Stimulated activated CD4-positive, alpha-beta T cell treated with anti-CD3 and anti-CD28 coated beads, Interleukin-1b, Interleukin-23, amount 100 ng/mL, for 1 hour (primary cell): ENCODE data around the gene ATP10A.
"Not testable (repeated sequence)": the region's sequence is repeated elsewhere in the genome, so short reads cannot be mapped to it uniquely, and the experiment has no call there.

Source experiments
- DNase-seq, 2 donors: peaks; one replicate each; pipeline ENCODE4 v3.0.0-alpha.2; 2020; ENCODE audit warnings: low read depth in 2 of 2

Gene ATP10A

DNA sequence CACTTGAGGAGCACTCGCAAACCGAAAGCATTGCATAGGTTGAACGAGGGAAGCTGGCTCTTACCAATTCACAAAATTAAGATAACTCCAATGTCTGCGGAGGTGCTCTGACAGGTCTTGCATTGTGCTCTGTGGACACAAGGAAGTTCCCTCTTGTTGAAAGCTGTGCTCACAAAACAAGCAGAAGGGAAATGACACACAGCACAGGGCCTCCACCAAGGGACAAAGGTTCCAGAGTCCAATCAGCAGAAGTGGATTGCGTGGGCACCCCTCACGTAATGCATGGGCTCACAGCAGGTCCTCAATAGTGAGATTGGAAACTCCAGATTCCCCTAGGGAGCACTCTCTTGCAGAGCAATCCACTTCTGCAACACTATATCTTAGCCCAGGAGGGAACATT is 89.9 kb downstream of the ATP10A start:
- no peak for DNase-seq

DNA sequence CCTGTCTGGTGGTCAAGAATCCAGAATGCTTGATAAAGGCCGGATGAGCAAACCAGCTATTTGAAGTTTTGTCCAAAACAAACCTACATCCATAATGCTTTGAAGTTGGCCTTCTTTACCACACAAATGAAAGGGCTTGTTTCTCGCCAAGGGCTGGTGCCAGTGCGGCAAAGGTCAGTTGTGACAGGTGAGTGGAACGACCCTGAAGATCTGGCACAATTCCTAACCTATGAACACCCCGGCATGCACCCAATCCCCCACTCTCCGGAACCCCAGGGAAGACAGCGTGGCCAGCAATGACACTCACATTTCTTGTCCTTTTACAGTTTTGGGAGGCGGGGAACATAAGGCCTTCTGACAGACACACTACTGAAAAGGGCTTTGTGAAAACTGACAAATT is 90.6 kb downstream of the ATP10A start:
- no peak for DNase-seq

DNA sequence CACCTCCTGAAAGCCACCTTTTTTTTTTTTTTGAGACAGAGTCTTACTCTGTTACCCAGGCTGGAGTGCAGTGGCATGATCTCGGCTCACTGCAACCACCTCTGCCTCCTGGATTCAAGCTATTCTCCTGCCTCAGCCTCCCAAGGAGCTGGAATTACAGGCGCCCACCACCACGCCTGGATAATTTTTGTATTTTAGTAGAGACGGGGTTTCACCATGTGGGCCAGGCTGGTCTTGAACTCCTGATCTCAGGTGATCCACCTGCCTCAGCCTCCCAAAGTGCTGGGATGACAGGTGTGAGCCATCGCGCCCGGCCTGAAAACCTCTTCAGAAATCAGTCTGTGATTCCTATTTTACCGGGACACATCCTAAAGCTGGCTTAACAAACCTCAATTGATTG is 91.4 kb downstream of the ATP10A start:
- not testable (repeated sequence) for DNase-seq

DNA sequence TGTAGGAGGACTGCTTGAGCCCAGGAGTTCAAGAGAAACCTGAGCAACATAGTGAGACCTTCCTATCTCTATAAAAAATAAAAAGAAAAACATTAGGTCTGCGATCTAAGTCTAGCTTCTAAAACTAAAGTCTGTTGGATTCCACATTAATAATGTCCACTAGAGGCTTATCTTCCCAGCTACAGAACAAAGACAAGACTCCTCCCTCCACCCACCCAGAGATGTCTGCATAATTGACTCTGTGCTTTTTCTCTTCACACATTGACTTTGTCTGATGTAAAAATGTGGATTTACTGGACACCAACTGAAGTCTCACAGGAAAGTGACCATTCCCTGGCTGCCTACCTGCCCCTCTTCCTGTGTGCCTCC is 91.8 kb downstream of the ATP10A start:
- no peak for DNase-seq

DNA sequence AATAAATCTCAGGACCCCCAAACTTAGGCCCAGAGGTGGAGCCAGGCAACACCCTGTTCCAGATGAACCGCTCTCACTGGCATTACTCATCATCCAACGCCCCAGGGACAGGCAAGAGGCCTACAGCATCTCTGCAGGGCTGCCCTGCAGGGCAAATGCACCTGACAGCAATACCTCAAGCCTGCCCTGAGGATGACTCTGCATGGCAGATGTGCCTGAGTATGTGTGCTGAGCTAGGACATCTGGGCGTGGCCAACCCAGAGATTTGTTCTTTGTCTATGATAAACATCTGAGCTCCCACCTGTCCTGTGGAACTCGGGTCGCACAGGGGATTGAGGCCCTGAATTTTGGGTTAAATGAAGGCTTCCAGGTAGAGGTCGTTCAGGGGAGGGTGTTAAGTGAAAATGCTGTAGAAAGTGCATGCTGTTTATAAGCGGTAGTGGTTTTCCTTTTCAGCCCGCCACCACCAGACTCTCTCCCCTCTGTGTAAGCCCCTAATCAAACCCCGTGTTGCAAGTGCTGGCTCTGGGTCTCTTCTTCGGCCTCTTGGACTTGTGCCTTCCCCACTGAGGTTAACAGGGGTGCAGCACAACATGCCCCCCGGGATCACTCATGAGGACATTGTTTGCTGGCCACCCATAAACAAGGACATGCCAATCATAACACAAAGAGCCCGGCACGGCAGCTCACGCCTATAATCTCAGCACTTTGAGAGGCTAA is 92.3 kb downstream of the ATP10A start:
- no peak for DNase-seq

DNA sequence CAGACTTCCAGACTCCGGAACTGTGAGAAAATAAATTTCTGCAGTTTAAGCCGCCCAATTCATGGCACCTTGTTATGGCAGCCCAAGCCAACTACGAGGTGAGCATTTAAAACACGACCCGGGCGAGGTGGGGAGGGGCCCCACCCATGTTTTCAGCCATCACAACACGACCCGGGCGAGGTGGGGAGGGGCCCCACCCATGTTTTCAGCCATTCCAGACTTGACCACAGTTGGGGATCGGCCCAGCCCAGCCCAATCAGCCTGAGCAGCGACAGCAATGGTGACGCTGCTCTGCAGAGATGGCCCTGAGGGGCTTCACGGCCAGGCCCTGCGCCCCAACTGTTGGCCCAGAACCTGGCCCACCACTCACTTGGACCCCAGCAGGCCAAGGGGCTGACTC is 93.1 kb downstream of the ATP10A start:
- DNase-seq: no peak

DNA sequence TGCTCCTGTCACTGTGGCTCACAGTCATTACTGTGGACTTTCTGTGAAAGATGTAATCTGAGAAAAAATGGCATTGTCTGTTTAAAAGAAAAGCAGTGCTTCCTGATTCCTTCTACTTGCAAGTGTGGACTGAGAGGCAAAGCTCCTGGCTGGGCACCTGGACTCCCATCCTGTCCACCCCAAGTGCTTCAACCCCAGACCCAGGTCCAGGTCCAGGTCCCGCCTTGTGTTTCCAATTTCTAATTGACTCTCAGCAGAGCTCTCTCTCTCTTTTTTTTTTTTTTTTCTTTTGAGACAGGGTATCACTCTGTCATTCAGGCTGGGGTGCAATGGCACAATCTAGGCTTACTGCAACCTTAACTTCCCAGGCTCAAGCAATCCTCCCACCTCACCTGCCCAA is 94.9 kb downstream of the ATP10A start:
- no peak for DNase-seq

DNA sequence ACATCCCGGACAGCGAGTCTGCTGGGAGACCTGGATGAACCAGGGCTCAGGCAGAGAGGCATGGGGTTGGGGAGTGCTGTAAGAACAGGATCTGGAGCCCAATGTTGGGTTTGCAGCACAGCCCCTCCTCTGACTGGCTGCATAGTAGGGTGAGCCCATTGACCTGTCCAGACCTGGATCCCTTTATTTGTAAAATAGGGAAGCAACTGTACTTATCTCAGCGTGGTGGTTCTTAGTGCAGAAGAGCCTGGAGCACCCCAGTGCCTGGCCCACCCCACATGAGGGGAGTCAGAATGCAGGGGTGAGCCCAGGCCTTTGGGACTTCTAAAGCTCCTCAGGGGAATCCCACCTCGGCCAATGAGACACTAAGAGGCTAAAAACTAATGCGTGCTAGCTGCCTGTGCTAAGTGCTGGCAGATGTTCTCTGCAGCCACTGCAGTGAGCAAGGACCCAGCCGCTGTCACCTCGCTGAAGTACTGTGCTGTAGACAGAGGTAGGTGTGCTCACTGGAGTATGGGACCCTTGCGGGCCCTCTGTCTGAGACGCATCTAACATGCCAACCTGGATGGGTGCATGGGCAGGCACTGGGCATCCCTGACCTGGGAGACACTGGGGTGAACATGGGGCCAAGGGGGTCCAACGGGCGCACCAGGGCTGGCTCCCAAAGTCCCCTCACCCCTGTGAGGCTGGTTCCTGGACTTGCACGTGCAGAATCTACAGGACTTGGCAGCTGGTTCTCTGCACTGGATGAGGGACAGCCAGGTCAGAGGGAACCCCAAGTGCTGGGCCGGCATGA is 95.6 kb downstream of the ATP10A start:
- DNase-seq: no peak

DNA sequence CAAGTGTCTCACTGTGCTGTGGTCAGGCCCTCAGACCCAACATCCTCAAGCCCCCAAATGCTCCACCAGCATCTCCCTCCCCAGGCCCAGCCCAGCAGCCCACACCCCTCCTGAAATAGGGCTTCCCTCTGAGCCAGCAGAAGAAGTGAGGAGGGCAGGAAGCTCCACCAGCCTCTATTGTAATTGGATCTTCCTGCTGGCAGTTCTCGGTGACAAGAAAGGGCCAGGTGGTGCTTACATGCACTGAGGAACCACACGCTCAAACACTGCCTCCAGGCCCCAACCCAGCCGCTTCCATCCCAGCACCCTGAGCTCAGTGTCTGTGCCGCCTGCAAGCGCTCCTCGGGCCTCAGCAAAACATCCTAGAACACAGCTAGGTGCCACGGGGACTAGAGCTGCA is 96.7 kb downstream of the ATP10A start:
- no peak for DNase-seq

DNA sequence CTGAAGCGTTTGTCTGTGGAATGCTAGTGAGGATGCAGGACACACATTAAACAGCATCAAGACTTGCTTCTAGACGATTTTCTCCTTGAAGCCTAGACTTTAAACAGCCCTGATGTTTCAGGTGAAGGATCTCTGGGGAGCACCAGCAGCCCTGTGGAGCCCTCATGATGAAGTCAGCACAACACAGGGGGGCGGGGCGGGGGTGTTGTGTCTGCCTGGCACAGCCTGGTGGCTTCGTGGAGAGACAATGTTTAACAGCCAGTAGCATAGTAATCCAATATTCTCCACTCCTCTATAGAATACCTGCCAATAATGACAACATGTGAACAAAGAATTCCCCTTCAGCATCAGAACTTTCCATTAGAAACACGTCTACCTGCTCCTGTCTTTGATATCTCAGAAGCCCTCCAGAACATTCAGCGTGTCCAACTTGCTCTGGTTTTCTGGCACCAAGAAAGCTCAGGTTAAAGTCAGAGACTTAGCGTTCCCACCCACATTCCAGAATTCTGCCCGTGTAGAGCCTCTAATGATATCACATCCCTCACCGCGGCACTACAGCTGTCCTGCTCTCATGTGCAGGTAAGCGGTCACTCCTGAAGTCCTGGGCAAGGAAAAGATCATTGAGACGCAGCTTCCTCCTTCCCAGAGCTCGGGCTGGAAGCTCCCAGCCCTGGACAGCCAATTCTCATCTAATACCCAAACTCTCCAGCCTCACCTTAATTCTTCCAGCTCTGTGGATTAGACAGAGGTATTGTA is 98.0 kb downstream of the ATP10A start:
- DNase-seq: no peak

DNA sequence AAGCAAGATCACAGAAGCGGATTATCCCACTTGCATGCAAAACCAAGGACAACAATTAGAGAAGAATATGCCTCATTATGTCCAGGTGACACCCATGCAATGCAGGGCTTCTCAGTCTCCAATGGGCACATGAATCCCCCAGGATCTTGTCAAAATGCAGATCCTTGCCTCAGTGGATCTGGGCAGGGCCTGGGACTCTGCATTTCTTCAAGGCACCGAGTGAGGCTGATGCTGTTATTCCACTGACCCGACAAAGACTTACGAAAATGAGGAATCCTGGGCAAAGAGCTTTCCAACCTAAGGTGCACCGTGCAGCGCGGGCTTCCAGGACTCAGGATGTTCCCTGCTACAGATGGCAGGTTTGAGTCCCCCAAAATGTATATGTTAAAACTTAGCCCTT is 99.2 kb downstream of the ATP10A start:
- no peak for DNase-seq

DNA sequence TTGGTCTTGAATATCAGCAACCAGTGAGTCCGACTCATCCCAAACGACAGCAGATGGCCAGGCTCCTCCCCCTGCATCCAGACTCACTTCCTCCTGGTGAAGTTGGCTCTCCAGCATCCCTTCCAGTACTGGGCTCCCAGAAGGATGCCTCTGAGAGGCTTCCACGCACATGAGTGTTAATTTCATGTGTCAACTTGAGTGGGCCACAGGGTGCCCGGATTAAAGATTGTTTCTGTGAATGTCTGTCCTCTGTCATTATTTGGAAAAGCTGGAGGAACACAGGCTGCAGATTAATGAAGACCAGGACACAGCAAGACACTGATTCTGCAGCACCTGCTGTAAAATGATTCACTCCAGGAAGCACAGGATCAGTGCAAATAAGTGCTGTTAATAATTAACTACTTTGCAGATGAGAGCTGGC is 99.8 kb downstream of the ATP10A start:
- no peak for DNase-seq

DNA sequence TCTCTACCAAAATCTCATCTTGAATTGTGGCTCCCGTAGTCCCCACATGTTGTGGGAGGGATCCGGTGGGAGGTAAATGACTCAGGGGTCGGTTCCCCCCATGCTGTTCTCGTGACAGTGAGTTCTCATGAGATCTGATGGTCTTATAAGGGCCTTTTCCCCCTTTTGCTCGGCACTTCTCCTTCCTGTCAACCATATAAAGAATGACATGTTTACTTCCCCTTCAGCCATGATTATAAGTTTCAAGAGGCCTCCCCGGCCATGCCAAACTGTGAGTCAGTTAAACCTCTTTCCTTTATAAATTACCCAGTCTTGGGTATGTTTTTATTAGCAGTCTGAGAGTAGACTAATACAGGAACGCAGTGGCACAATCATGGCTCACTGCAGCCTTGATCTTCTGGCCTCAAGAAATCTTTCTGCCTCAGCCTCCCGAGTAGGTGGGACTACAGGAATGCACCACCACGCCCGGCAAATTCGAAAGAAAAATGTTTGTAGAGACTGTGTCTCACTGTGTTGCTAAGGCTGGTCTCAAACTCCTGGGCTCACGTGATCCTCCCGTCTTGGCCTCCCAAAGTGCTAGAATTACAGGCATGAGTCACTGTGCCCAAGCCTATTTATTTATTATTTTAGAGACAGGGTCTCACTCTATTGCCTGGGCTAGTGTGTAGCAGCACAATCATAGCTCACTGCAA is 101.0 kb downstream of the ATP10A start:
- DNase-seq: no peak

DNA sequence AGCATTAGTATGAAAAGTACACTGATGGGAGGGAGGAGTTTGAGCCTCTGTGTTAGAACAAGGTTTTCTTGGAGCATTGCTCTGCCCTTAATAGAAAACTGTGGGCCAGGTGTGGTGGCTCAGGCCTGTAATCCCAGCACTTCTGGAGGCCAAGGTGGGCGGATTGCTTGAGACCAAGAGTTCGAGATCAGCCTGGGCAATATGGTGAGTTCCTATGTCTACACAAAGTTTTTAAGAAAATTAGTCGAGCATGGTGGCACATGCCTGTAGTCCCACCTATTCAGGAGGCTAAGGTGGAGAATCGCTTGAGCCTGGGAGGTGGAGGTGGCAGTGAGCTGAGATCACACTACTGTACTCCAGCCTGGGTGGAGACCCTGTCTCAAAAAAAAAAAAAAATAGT is 103.7 kb downstream of the ATP10A start:
- DNase-seq: no peak

DNA sequence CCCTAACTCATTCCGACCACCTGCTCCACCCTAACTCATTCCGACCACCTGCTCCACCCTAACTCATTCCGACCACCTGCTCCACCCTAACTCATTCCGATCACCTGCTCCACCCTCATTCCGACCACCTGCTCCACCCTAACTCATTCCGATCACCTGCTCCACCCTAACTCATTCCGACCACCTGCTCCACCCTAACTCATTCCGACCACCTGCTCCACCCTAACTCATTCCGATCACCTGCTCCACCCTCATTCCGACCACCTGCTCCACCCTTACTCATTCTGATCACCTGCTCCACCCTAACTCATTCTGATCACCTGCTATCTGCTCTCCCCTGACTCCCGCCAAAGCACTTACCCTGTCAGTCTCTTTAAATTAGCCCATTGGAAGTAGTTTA is 104.5 kb downstream of the ATP10A start:
- not testable (repeated sequence) for DNase-seq

DNA sequence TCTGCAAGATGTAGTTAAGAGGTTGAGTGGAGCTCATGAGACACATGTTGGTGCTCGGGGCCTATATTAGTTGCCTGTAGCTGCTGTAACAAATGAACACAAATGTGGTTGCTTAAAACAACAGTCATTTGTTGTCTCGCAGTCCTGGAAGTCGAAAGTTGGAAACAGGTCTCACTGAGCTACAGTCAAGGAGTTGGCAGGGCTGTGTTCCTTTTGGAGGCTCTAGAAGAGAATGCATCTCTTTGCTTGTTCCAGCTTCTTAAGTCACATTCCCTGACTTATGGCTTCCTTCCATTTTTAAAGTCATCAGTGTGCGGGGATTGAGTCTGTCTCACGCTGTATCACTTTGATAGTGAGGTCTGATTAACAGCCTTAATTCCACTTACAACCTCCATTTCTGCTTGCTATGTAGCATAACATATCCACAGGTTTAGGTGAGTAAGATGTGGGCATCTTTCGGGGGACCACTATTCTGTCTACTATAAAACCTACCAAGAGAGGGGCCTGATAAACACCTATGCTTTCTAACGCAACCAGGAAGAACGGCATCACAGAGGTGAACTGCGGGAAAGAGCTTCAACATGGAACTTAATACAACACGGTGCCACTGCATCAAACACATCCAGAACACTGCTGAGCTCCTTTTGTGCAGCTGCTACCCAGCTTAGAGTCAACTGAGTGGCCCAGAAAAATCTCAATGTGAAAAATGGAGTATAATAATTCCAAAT is 119.4 kb downstream of the ATP10A start:
- no peak for DNase-seq

DNA sequence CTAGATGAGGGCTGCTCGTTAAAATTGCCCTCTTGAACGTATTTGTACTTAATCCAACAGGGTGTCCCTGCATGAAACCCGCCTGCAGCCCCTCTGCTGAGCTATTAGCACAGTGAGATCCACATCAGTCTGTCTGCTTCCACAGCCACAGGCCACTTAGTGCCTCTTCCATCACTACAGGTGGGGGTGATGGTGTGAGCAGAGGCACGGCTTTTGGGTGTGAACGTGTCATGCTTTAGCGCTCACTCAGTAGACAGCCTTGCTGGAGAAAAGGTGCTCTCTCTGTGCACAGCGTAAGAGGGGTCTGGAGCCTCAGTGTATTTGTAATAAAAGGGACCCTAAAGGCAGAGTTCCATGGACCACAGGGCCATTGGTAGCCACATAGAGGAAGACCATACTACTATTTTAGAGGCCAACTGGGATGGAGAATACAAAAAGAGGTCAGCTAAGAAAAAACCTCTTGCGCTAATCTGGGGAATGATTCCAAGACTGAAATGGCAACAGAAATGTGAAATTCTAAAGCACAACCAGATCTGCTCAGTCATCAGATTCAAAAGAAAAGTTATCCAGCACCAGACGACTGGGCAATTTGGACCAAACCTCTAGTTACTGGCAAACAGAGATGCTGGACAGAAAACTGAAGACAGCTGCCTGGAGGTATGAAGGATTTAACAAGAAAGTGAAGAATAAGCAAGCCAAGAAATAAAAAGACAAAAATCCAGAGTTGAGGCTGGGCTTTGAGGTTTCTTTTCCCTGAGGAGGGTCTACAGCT is 120.2 kb downstream of the ATP10A start:
- DNase-seq: no peak

DNA sequence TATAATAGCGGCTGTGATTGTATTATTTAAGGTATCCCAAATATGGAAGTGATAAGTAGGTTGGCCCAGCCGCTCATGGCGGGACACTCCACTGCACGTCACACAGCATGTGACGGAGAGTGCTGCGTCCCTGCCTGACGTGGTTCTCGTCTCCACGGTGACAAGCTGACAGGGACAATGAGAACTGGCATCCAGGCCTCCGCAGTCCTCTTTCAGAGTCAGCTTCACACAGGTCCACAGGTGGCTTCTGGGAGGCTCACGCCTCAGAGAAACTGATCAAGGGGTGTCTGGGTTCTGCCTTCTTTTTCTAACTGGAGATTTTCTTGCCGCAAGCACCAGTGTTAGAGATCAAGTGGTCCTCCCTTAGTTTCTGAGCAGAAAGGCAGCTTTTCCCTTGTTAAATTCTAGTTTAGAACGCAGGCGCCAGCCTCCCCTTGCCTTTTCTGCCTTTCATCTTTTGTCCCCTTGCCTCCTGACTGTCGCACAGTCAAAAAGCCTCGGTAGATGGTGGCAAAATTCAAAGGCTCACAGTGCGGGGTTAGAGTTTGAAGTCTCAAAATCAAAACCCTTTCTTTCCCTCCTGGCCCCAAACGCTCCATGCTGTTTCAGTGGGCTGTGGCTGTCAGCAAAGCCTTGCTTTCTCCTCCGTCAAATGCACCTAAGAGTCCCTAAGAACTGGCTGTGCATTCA is 120.9 kb downstream of the ATP10A start:
- no peak for DNase-seq

DNA sequence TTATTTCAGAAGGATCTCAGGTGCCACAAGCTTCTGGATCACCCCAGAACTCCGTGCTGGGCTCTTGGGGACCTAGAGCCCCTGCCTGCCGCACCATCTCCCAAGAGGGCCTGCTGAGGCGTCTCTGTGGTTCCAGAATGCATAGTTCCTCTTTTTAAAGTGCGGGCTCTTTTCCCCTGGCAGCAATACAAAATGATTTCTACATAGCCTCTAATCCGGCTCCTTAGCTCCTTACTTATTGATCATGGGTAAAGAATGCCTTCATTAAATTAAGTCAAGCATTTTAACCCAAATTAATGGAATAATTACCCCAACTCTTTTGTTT is 121.9 kb downstream of the ATP10A start:
- DNase-seq: no peak
